Diencephalon (tissue), 1 donor: ENCODE measurements around the gene VTN. TPM values are rescaled to one million over a fixed set of nuclear protein-coding genes. Genes with fewer than 3 reads are reported as not detected.

Experiments used
- total RNA-seq: library from RNA; depleted of rRNA; stranded (reverse); fragments of >200 nt; gene quantifications from one replicate; pipeline ENCODE4 v1.2.3, GENCODE V29; 2014

VTN gene, protein sequence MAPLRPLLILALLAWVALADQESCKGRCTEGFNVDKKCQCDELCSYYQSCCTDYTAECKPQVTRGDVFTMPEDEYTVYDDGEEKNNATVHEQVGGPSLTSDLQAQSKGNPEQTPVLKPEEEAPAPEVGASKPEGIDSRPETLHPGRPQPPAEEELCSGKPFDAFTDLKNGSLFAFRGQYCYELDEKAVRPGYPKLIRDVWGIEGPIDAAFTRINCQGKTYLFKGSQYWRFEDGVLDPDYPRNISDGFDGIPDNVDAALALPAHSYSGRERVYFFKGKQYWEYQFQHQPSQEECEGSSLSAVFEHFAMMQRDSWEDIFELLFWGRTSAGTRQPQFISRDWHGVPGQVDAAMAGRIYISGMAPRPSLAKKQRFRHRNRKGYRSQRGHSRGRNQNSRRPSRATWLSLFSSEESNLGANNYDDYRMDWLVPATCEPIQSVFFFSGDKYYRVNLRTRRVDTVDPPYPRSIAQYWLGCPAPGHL
- 0.69 TPM for total RNA-seq

DNA sequence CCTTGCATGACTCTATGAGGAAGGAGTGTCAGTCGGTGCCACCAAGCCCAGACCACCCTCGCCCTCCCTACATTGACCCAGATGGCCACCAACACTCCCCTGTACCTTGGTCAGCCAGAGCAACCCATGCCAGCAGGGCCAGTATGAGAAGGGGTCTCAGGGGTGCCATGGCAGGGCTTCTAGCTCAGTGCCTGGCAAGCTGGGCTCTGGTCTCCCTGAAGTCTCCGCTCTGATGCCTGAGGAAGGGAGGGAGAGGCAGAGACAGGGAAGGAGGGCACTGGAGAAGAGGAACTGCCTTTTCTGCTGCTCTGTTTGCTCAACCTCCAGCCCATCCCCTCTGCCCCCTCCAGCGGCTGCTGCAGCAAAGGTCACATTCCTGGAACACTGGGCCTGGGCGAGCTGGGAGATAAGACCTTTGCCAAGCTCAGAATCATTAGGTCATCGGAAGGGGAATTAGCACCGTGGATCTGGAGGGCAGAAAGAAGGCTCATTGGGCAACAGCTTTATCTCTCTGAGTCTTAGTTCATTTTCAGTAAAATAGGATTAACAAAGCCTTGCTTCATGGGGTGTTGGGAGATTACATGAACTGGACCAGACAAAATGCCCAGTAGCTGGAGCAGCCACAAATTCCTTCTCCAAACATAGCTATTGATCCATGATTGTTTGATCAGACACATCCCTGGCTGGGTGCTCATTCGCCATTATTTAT is at the start of gene VTN:
VTN (minus strand) TSS at position 273 of the 709 bp plus-strand sequence; CDS start at position 169, 104 bp downstream.

DNA sequence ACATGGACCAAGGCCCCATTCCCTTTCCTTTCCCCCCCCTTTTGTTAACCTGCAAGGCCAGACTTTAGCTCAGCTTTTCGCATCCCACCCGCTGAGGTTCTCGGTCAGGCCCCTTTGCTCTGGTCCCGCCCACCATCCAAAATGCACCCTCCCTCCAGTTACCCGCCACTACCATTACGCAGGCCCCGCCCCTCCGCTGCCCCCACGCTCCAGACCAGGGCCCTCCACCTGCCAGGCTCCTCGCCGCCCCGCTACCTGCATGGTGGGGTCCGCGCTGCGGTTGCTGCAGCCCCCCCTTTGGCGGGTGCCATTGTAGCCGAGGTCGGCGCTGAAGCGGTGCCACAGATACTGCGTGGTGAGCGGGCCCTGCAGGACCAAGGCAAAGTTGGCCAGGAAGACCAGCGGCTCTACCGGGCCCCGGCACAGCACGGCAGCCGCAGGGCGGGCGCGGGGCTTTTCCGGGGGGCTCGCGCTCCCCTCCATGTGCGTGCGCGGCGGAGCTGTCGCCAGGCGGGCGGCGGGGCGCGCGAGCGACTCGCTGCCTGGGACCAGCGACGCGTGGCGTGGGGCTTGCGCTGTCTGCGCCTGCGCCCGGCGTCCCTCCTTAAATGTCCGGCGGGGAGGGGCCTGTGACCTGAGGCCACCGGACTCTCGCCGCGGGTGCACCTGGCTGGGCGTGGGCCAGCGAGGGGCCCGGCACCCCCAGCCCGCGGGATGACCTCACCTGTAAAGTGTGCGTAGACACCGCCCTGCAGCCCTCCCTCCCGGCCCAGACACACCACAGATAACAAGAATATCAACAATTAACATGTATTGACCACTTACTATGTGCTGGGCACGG is 35.7 kb upstream of the VTN start, which contains the start of gene SLC46A1:
SLC46A1 (minus strand) TSS at position 581 of the 841 bp plus-strand sequence; CDS start at position 483, 98 bp downstream.

DNA sequence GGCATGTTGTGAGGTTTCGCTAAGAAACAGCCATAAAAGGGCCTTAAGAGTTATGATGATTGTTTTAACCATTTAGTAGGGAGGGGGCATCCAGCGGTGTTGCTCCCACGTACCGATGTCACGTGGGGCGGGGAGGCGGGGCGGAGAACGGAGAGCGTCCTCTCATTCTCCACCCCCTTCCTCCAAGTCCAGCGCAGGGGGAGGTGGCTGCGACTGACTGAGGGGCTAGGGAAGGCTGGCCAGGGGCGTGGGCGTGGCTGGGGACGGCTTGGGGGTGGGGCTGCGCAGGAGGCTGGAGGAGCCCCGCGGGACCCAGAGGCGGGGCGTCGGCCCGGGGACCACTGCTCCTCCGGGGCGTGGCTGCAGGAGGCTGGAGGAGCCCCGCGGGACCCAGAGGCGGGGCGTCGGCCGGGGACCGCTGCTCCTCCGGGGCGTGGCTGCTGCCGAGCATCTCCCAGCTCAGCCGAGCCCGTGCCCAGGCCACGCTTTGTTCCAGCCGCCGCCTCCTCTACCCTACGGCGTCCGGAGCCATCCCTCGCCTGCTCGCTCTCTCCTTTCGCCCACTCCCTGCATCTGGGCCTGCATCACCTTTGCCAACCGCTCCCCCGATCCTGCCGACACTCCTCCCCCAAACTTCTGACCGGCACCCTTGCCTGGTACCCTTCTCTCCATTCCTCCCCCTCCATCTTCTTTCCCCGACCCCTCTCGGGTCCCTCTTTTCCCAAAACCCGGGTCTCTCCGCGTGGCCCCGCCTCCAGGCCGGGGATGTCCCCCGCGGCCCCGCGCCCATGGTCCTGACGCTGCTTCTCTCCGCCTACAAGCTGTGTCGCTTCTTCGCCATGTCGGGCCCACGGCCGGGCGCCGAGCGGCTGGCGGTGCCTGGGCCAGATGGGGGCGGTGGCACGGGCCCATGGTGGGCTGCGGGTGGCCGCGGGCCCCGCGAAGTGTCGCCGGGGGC is 1.4 kb upstream of the VTN start, which contains the start of gene SARM1:
SARM1 (plus strand) TSS at position 450 of the 958 bp plus-strand sequence; CDS start at position 789, 339 bp downstream.

DNA sequence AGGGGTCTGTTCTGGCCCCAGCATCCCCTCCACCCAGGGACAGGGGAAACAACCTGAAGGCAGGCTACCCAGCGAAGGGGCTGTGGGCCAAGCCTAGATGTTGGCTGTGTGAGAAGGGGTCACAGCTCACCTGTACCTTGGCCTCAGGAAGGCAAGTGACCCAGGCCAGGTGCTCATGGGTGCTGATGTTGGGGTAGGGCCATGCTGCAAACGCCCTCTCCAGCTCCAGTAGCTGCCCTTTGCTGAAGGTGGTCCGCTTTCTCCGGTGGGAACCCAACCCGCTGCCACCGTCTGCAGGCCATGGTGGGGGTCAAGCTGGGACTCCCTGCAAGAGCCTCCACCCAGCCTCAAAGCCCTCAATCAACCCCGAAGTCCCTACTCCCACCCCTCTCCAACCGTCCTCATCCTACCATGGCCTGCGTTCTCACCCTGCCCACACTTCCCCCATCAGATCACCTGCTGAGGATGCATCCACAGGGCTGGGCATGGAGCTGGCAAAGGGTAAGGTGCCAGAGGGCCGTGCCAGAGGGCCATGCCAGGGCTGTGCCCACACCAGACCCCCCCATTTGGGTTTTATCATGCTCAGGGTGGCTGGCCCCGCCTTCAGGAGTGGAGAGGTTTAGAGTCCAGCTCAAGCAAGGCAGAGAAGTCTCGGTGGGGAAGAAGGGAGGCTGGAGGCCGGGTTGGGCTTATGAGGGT is 5.3 kb downstream of the VTN start, which contains the start of gene SEBOX:
SEBOX (minus strand) TSS at position 535 of the 699 bp plus-strand sequence; CDS start at position 487, 48 bp downstream.

DNA sequence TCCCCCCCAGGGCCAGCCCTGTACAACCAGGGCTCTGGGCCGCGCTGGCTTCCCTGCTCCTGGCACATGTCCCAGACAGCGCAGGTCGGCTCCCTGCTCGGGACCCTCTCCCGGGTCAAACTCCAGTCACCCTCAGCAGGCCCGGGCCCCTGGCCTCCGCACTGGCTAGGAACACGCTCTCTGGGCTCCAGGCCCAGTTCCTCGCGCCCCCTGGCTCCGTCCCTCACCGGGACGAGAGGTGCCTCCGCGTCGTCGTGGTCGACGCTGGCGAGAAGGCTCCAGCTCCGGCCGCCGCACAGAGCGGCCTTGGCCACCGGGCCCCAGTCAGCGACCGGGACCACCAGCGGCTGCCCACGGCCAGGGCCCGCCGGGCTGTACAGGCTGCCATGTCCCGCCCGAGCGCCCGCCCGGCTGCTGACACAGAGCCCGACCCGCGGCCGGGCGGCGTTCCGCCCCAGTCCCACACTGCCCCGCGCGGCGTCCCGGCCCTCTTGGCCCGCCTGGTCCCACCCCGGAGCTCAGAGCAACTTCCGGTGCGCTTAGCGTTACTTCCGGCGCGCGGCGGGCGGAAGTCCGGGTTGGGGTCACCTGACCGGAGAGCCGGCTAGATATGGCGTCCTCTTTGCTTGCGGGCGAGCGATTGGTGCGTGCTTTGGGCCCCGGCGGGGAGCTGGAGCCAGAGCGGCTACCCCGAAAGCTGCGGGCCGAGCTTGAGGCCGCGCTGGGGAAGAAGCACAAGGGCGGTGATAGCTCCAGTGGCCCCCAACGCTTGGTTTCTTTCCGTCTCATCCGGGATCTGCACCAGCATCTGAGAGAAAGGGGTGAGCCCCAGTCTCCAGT is 12.8 kb downstream of the VTN start, which contains the start of gene POLDIP2:
POLDIP2 (minus strand) TSS at position 467 of the 840 bp plus-strand sequence; CDS start at position 388, 79 bp downstream.

DNA sequence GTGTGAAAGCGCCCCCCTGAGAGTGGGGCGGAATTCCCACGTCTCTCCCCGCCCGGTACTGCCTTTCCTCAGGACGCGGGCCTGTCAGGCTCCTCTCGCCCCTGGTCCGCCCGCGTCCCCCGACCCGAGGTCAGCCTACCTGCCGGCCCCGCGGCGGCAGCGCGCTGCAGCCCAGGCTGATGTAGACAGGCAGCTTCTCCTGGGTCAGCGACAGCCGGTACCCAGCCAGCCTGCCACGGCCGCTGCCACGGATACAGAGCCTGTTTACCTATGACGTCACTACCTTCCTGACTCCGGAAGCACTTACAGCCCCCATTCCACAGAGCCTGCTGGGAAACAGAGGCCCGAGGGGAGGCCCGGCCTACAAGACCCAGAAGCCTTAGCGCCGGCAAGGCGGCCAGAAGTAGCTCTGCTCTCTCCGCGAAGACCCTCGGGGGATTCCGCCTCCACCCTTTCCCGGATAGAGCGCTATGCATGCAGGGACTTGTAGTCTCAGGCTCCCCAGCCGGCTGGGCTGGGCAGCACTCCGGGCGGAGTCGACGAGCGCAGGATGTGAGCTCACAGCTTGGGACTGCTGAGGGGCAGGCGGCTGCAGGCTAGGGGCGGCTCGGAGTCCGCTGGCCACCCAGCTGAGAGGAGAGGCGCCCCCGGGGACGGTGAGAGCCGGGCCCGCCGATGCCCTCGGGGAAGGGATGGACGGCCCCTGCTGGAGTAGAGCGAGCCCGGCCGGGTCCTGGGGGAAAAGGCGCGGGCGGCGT is 34.7 kb downstream of the VTN start, which contains the start of the genes IFT20 and TNFAIP1:
IFT20 (minus strand) TSS at position 272 of the 758 bp plus-strand sequence. CDS start 3,487 bp downstream, outside the sequence.
TNFAIP1 (plus strand) TSS at position 561 of the 758 bp plus-strand sequence. CDS start 3,761 bp downstream, outside the sequence.

GRCh38 chr17:28318759-28319597 is 51.1 kb downstream of the VTN start, which contains the start of gene TMEM97:
Gene TMEM97 (plus strand): TSS chr17:28319200. CDS start chr17:28319240, 40 bp downstream.

Other genes with a start within 250 kb of the VTN start
- gene TMEM97, start 51.1 kb downstream of the VTN start, total RNA-seq = 25.8 TPM
- gene IFT20, start 34.8 kb downstream of the VTN start, total RNA-seq = 33.7 TPM
- gene TNFAIP1, start 34.5 kb downstream of the VTN start, total RNA-seq = 39.2 TPM
- gene POLDIP2, start 12.8 kb downstream of the VTN start, total RNA-seq = 49.4 TPM
- gene SEBOX, start 5.1 kb downstream of the VTN start, total RNA-seq = not detected
- 32.8 TPM for gene SARM1, start 1.4 kb upstream of the VTN start, total RNA-seq
- 18.2 TPM for gene SLC46A1, start 35.9 kb upstream of the VTN start, total RNA-seq
- gene SLC13A2, start 103.3 kb upstream of the VTN start, total RNA-seq = not detected
- not detected for gene FOXN1, start 136.0 kb upstream of the VTN start, total RNA-seq
- 35.8 TPM for gene UNC119, start 182.3 kb upstream of the VTN start, total RNA-seq
- gene PIGS, start 201.2 kb upstream of the VTN start, total RNA-seq = 30.2 TPM
- 249 TPM for gene ALDOC, start 206.6 kb upstream of the VTN start, total RNA-seq
- gene SPAG5, start 228.7 kb upstream of the VTN start, total RNA-seq = 9.7 TPM
- 15.9 TPM for gene RSKR, start 243.9 kb upstream of the VTN start, total RNA-seq